Astrocyte (in vitro differentiated cells and primary cell): Measurements from ENCODE around the gene SRP72. TPM values are rescaled to one million over a fixed set of nuclear protein-coding genes. Genes with fewer than 3 reads are reported as not detected.

Experiments
- DNase-seq: peaks from one replicate; pipeline ENCODE4 v3.0.0-alpha.2; 2010; ENCODE audit warnings: low read depth
- FAIRE-seq: peaks from 2 replicates; lab custom pipeline; 2011; peaks lifted over from hg19 to GRCh38; lab: Jason Lieb, UNC
- H2AFZ ChIP-seq: 2 replicates; pipeline ENCODE4 v1.6.0; 2012; ENCODE audit warnings: low read depth, low read length, inconsistent platforms
- H3K27ac ChIP-seq: 2 replicates; pipeline ENCODE4 v1.5.1; 2011; ENCODE audit warnings: low read depth, low read length, inconsistent platforms
- H3K27me3 ChIP-seq: 2 replicates; pipeline ENCODE4 v1.6.0; 2011; ENCODE audit warnings: low read length, inconsistent platforms; ENCODE audit not compliant: insufficient read depth
- H3K36me3 ChIP-seq: 2 replicates; pipeline ENCODE4 v1.5.1; 2011; ENCODE audit warnings: low read length, inconsistent platforms; ENCODE audit not compliant: insufficient read depth
- H3K4me1 ChIP-seq: 2 replicates; pipeline ENCODE4 v1.5.1; 2011; ENCODE audit warnings: low read length, inconsistent platforms; ENCODE audit not compliant: insufficient read depth
- H3K4me2 ChIP-seq: 2 replicates; pipeline ENCODE4 v1.6.0; 2012; ENCODE audit warnings: low read length, inconsistent platforms
- H3K4me3 ChIP-seq: 2 replicates; pipeline ENCODE4 v1.5.1; 2011; ENCODE audit warnings: low read depth, mild to moderate bottlenecking, low read length, inconsistent platforms; ENCODE audit not compliant: insufficient read depth
- H3K79me2 ChIP-seq: 2 replicates; pipeline ENCODE4 v1.6.0; 2012; ENCODE audit warnings: mild to moderate bottlenecking, low read length, inconsistent platforms; ENCODE audit not compliant: insufficient read depth
- H3K9ac ChIP-seq: 2 replicates; pipeline ENCODE4 v1.6.0; 2012; ENCODE audit warnings: mild to moderate bottlenecking, low read length, inconsistent platforms
- H3K9me3 ChIP-seq: 2 replicates; pipeline ENCODE4 v1.5.1; 2012; ENCODE audit warnings: low read depth, mild to moderate bottlenecking, low read length, inconsistent platforms; ENCODE audit not compliant: insufficient read depth
- H4K20me1 ChIP-seq: 2 replicates; pipeline ENCODE4 v1.6.0; 2012; ENCODE audit warnings: low read length, inconsistent platforms; ENCODE audit not compliant: insufficient read depth
- H3K27ac Mint-ChIP-seq: one replicate; pipeline ENCODE4 v1.8.0; 2021; ENCODE audit warnings: mild to moderate bottlenecking, mixed read lengths; ENCODE audit not compliant: unreplicated experiment
- H3K27me3 Mint-ChIP-seq: one replicate; pipeline ENCODE4 v1.8.0; 2021; ENCODE audit warnings: low read depth, mixed read lengths; ENCODE audit not compliant: unreplicated experiment
- H3K36me3 Mint-ChIP-seq: one replicate; pipeline ENCODE4 v1.8.0; 2021; ENCODE audit warnings: low read depth, mixed read lengths; ENCODE audit not compliant: unreplicated experiment
- H3K4me1 Mint-ChIP-seq: one replicate; pipeline ENCODE4 v1.8.0; 2021; ENCODE audit warnings: low read depth, mixed read lengths; ENCODE audit not compliant: unreplicated experiment
- H3K4me3 Mint-ChIP-seq: one replicate; pipeline ENCODE4 v1.8.0; 2021; ENCODE audit warnings: mild to moderate bottlenecking, moderate library complexity, mixed read lengths; ENCODE audit not compliant: unreplicated experiment
- H3K9me3 Mint-ChIP-seq: one replicate; pipeline ENCODE4 v1.8.0; 2021; ENCODE audit warnings: mild to moderate bottlenecking, mixed read lengths; ENCODE audit not compliant: unreplicated experiment
- CTCF ChIP-seq: IDR thresholded peaks from 2 replicates; pipeline ENCODE4 v1.5.1; 2011; ENCODE audit warnings: low read depth, mild to moderate bottlenecking, inconsistent platforms, low read length, moderate library complexity; ENCODE audit not compliant: insufficient read depth
- EZH2 ChIP-seq: IDR thresholded peaks from 2 replicates; pipeline ENCODE4 v1.6.1; 2012; ENCODE audit warnings: mild to moderate bottlenecking, low read length, inconsistent platforms; ENCODE audit not compliant: insufficient read depth
- total RNA-seq: library from RNA; stranded (reverse); gene quantifications from 2 replicates; pipeline ENCODE4 v1.2.1, GENCODE V29; 2021

The SRP72 gene
- total RNA-seq, 1 donor from 2014 or later = 145 TPM

GRCh38 chr4:56440983-56441382 is 26.4 kb upstream of the SRP72 start:
- Mint-ChIP-seq H3K27me3 (no peaks in the 10 kb centered on the region), H3K9me3 (no peaks in the 10 kb centered on the region), H3K36me3 (peaks cover 10% of the 10 kb centered on the region), H3K4me1 (peaks cover 18% of the 10 kb centered on the region), H3K4me3 (peak overlapping the region; percentile 8), H3K27ac (no peak overlapping the region)
- no peak for DNase-seq
- Histone ChIP-seq H3K4me2 (no peak overlapping the region), H4K20me1 (peaks cover 24% of the 10 kb centered on the region), H3K4me1 (peaks cover 4% of the 10 kb centered on the region), H3K4me3 (no peak overlapping the region), H3K9me3 (no peaks in the 10 kb centered on the region), H3K27ac (no peak overlapping the region), H3K36me3 (peaks cover 19% of the 10 kb centered on the region), H3K9ac (no peak overlapping the region), H3K27me3 (no peaks in the 10 kb centered on the region), H2AFZ (no peak overlapping the region), H3K79me2 (peaks cover 90% of the 10 kb centered on the region)
- FAIRE-seq = no peak
- TF ChIP-seq EZH2 (no peak), CTCF (no peak)

- peaks cover 64% of the 10 kb centered on the region for H3K79me2 ChIP-seq
- no peaks in the 10 kb centered on the region for H3K27me3 Mint-ChIP-seq
- peaks cover 31% of the 10 kb centered on the region for H3K36me3 ChIP-seq
- H3K9ac ChIP-seq = no peak overlapping the region
- TF ChIP-seq EZH2 (no peak), CTCF (no peak)
- no peak for DNase-seq
- H3K4me2 ChIP-seq = no peak overlapping the region
- H3K36me3 Mint-ChIP-seq = peaks cover 14% of the 10 kb centered on the region
- peaks cover 13% of the 10 kb centered on the region for H4K20me1 ChIP-seq
- no peaks in the 10 kb centered on the region for H3K9me3 Mint-ChIP-seq
- H3K4me1 Mint-ChIP-seq = peaks cover 20% of the 10 kb centered on the region
- H3K9me3 ChIP-seq = no peaks in the 10 kb centered on the region
- no peaks in the 10 kb centered on the region for H3K27me3 ChIP-seq
- H3K4me3 ChIP-seq = no peak overlapping the region
- H2AFZ ChIP-seq = no peak overlapping the region
- no peak for FAIRE-seq
- H3K4me3 Mint-ChIP-seq = peak overlapping the region; percentile 21
- H3K27ac ChIP-seq = no peak overlapping the region
- no peaks in the 10 kb centered on the region for H3K4me1 ChIP-seq
- H3K27ac Mint-ChIP-seq = no peak overlapping the region
These were observed 22.7 kb upstream of the SRP72 start for GRCh38 chr4:56444719-56445118.

- Histone ChIP-seq H3K9me3 (no peaks in the 10 kb centered on the region), H4K20me1 (peaks cover 3% of the 10 kb centered on the region), H3K4me2 (no peak overlapping the region), H3K27me3 (no peaks in the 10 kb centered on the region), H3K9ac (no peak overlapping the region), H3K27ac (no peak overlapping the region), H3K36me3 (peaks cover 30% of the 10 kb centered on the region), H3K4me3 (no peak overlapping the region), H3K4me1 (no peaks in the 10 kb centered on the region), H2AFZ (no peak overlapping the region), H3K79me2 (peaks cover 55% of the 10 kb centered on the region)
- peaks cover 17% of the 10 kb centered on the region for H3K4me1 Mint-ChIP-seq
- no peaks in the 10 kb centered on the region for H3K9me3 Mint-ChIP-seq
- no peak for TF ChIP-seq CTCF
- TF ChIP-seq EZH2 = no peak
- no peak overlapping the region for H3K27ac Mint-ChIP-seq
- no peak for FAIRE-seq
- no peak for DNase-seq
- H3K4me3 Mint-ChIP-seq = no peak overlapping the region
- peaks cover 15% of the 10 kb centered on the region for H3K36me3 Mint-ChIP-seq
- no peaks in the 10 kb centered on the region for H3K27me3 Mint-ChIP-seq
These were observed 21.7 kb upstream of the SRP72 start for GRCh38 chr4:56445699-56446098.
